HepG2 (cell line): ENCODE results near the gene ABCC3. TPM values are rescaled to one million over a fixed set of nuclear protein-coding genes. Genes with fewer than 3 reads are reported as not detected.

Experiments used
- GABPA ChIP-seq, 2 experiments: IDR thresholded peaks; 2 replicates each; pipeline ENCODE4 v1.6.1; 2011 to 2016; ENCODE audit warnings: low read depth in 2 of 2, low read length in 1 of 2, missing biosample characterization in 1 of 2, missing genetic modification characterization in 1 of 2
- HIVEP1 ChIP-seq: sonication (generic); formaldehyde crosslinking; IDR thresholded peaks from 2 replicates; pipeline ENCODE4 v1.4.0; 2020; ENCODE audit warnings: mild to moderate bottlenecking, missing genetic modification reagents
- KIAA2018 ChIP-seq: sonication (generic); formaldehyde crosslinking; IDR thresholded peaks from 2 replicates; pipeline ENCODE4 v1.5.0; 2020; ENCODE audit warnings: mild to moderate bottlenecking, missing genetic modification reagents, borderline replicate concordance
- MYC ChIP-seq: sonication (generic); formaldehyde crosslinking; IDR thresholded peaks from 2 replicates; pipeline ENCODE4 v1.9.0; 2021; ENCODE audit warnings: missing genetic modification reagents, borderline replicate concordance
- RFX5 ChIP-seq: IDR thresholded peaks from 2 replicates; pipeline ENCODE4 v1.6.1; 2011; ENCODE audit warnings: low read depth, low read length, improper control_type of control experiment
- ZBTB42 ChIP-seq: sonication (generic); formaldehyde crosslinking; IDR thresholded peaks from 2 replicates; pipeline ENCODE4 v1.5.0; 2020; ENCODE audit warnings: mild to moderate bottlenecking, missing genetic modification reagents
- ZNF235 ChIP-seq: sonication (generic); formaldehyde crosslinking; IDR thresholded peaks from 2 replicates; pipeline ENCODE4 v1.8.1; 2023; ENCODE audit warnings: mild to moderate bottlenecking, missing genetic modification reagents, borderline replicate concordance
- ZNF414 ChIP-seq: sonication (generic); formaldehyde crosslinking; IDR thresholded peaks from 2 replicates; pipeline ENCODE4 v1.5.0; 2020; ENCODE audit warnings: missing genetic modification reagents
- ZNF468 ChIP-seq: sonication (generic); formaldehyde crosslinking; IDR thresholded peaks from 2 replicates; pipeline ENCODE4 v1.8.0; 2022; ENCODE audit warnings: mild to moderate bottlenecking, moderate library complexity, missing genetic modification reagents
- ZNF614 ChIP-seq: IDR thresholded peaks from 2 replicates; pipeline ENCODE4 v1.6.1; 2018; ENCODE audit warnings: missing biosample characterization, missing genetic modification reagents, inconsistent platforms, borderline replicate concordance
- ZNF841 ChIP-seq: sonication (generic); formaldehyde crosslinking; IDR thresholded peaks from 2 replicates; pipeline ENCODE4 v1.8.1; 2023; ENCODE audit warnings: missing genetic modification reagents, borderline replicate concordance
- polyA plus RNA-seq, 8 experiments: library from polyadenylated mRNA; depleted of rRNA in 3 of 8; stranded (reverse) in 7 of 8; unstranded in 1 of 8; fragments of >200 nt; fragmentation: Illumina TruSeq in 4 of 8; extraction: Trizol in 4 of 8; gene quantifications; 2 replicates each; pipeline versions ENCODE4 v1.2.1 to v1.2.3, GENCODE V29; 2011 to 2016; ENCODE audit warnings: low read depth in 4 of 8, missing spikeins in 1 of 8, mixed read lengths in 1 of 8; ENCODE audit not compliant: insufficient read depth in 1 of 8
- total RNA-seq, 5 experiments: library from RNA; depleted of rRNA; stranded (reverse); fragments of >200 nt; fragmentation: Illumina TruSeq; extraction: Trizol; gene quantifications; 2 replicates each; pipeline ENCODE4 v1.2.3, GENCODE V29; 2016; ENCODE audit warnings: low read depth in 1 of 5
- TF ChIP-seq, protein P1 (sequence below): sonication (generic); formaldehyde crosslinking; IDR thresholded peaks from 2 replicates; pipeline ENCODE4 v1.5.0; 2020; ENCODE audit warnings: mild to moderate bottlenecking, missing genetic modification reagents
- TF ChIP-seq, protein P2 (sequence below): sonication (generic); formaldehyde crosslinking; conservative IDR thresholded peaks from 2 replicates; pipeline ENCODE4 v1.8.0; 2022; ENCODE audit warnings: low read depth, missing genetic modification reagents

The ABCC3 gene
- total and polyA plus RNA-seq, 2 of the 13 experiments (the other 11 are each of a cell fraction or from before 2014, with no cell fraction given), result 25.2 to 50.7 TPM

GRCh38 chr17:50684612-50685333, 50.1 kb downstream of the ABCC3 start (continued):
- peak; percentile 56; the same call in 1 of the 2 replicates for TF ChIP-seq ZNF235 (CRISPR knock-in tag)
- TF ChIP-seq, protein P1, sequence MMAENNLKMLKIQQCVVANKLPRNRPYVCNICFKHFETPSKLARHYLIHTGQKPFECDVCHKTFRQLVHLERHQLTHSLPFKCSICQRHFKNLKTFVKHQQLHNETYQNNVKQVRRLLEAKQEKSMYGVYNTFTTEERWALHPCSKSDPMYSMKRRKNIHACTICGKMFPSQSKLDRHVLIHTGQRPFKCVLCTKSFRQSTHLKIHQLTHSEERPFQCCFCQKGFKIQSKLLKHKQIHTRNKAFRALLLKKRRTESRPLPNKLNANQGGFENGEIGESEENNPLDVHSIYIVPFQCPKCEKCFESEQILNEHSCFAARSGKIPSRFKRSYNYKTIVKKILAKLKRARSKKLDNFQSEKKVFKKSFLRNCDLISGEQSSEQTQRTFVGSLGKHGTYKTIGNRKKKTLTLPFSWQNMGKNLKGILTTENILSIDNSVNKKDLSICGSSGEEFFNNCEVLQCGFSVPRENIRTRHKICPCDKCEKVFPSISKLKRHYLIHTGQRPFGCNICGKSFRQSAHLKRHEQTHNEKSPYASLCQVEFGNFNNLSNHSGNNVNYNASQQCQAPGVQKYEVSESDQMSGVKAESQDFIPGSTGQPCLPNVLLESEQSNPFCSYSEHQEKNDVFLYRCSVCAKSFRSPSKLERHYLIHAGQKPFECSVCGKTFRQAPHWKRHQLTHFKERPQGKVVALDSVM (CRISPR knock-in tag), result peak; percentile 85
- peak; percentile 85; the same call in 1 of the 2 replicates for TF ChIP-seq MYC (CRISPR knock-in tag)
- TF ChIP-seq, protein P2, sequence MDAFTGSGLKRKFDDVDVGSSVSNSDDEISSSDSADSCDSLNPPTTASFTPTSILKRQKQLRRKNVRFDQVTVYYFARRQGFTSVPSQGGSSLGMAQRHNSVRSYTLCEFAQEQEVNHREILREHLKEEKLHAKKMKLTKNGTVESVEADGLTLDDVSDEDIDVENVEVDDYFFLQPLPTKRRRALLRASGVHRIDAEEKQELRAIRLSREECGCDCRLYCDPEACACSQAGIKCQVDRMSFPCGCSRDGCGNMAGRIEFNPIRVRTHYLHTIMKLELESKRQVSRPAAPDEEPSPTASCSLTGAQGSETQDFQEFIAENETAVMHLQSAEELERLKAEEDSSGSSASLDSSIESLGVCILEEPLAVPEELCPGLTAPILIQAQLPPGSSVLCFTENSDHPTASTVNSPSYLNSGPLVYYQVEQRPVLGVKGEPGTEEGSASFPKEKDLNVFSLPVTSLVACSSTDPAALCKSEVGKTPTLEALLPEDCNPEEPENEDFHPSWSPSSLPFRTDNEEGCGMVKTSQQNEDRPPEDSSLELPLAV, result no peak
- peak; percentile 82; the same call in 1 of the 2 replicates for TF ChIP-seq ZBTB42
- TF ChIP-seq ZNF468 (CRISPR knock-in tag), result peak; percentile 67; the same call in 1 of the 2 replicates
- peak; percentile 100 for TF ChIP-seq HIVEP1 (CRISPR knock-in tag)
- no peak for TF ChIP-seq ZNF414 (CRISPR knock-in tag)
- TF ChIP-seq KIAA2018 (CRISPR knock-in tag), result no peak
- no peak for TF ChIP-seq GABPA (IDR thresholded peaks at IDR 0.05; ENCODE audit: low read depth, low read length)
- TF ChIP-seq GABPA (CRISPR knock-in tag; IDR thresholded peaks at IDR 0.05; ENCODE audit: low read depth), result peak; percentile 70
- peak; percentile 79; the same call in 1 of the 2 replicates for TF ChIP-seq ZNF841
- TF ChIP-seq ZNF614 (CRISPR knock-in tag), result peak; percentile 98
- TF ChIP-seq RFX5, result peak; percentile 57; the same call in 1 of the 2 replicates
